ENCODE results near the gene HSPA5.
A peak's percentile ranks its signal among the peaks of the same experiment; 100 is the strongest.

- no peak for TF ChIP-seq RCOR1 (IDR thresholded peaks at IDR 0.05; ENCODE audit: insufficient replicate concordance, low read length)
- TF ChIP-seq USF2 (IDR thresholded peaks at IDR 0.05; ENCODE audit: low read depth, low read length), result no peak
- no peak for TF ChIP-seq CTCF (conservative IDR thresholded peaks at IDR 0.05; ENCODE audit: low read depth, low read length)
- TF ChIP-seq POLR2A (IDR thresholded peaks at IDR 0.05; ENCODE audit: low read depth, low read length), result peak; percentile 99
- TF ChIP-seq RAD21 (IDR thresholded peaks at IDR 0.05; ENCODE audit: low read length), result no peak
- peak; percentile 29; the same call in 1 of the 2 replicates for TF ChIP-seq RFX5 (IDR thresholded peaks at IDR 0.05; ENCODE audit: low read depth, low read length)
- TF ChIP-seq FOS (IDR thresholded peaks at IDR 0.05; ENCODE audit: low read depth, low read length), result peak; percentile 60; the same call in 1 of the 2 replicates
- peak; percentile 96; the same call in 1 of the 2 replicates for TF ChIP-seq MAZ (IDR thresholded peaks at IDR 0.05; ENCODE audit: borderline replicate concordance, low read depth, low read length)
- TF ChIP-seq MXI1 (IDR thresholded peaks at IDR 0.05; ENCODE audit: borderline replicate concordance, low read depth, low read length), result 0 out of 2 replicates have a peak, but pooled peaks have one; percentile 10
These were observed at the start of gene HSPA5 for GRCh38 chr9:125241000-125241862.
